GM19023 (cell line): ENCODE results near the gene TBC1D22B.

Experiments
- ATAC-seq: cut with Tn5 transposase; IDR thresholded peaks from one replicate; pipeline ENCODE4 v1.9.1; 2021; ENCODE audit warnings: mild to moderate bottlenecking, moderate library complexity; ENCODE audit not compliant: unreplicated experiment

The TBC1D22B gene, protein sequence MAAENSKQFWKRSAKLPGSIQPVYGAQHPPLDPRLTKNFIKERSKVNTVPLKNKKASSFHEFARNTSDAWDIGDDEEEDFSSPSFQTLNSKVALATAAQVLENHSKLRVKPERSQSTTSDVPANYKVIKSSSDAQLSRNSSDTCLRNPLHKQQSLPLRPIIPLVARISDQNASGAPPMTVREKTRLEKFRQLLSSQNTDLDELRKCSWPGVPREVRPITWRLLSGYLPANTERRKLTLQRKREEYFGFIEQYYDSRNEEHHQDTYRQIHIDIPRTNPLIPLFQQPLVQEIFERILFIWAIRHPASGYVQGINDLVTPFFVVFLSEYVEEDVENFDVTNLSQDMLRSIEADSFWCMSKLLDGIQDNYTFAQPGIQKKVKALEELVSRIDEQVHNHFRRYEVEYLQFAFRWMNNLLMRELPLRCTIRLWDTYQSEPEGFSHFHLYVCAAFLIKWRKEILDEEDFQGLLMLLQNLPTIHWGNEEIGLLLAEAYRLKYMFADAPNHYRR

DNA sequence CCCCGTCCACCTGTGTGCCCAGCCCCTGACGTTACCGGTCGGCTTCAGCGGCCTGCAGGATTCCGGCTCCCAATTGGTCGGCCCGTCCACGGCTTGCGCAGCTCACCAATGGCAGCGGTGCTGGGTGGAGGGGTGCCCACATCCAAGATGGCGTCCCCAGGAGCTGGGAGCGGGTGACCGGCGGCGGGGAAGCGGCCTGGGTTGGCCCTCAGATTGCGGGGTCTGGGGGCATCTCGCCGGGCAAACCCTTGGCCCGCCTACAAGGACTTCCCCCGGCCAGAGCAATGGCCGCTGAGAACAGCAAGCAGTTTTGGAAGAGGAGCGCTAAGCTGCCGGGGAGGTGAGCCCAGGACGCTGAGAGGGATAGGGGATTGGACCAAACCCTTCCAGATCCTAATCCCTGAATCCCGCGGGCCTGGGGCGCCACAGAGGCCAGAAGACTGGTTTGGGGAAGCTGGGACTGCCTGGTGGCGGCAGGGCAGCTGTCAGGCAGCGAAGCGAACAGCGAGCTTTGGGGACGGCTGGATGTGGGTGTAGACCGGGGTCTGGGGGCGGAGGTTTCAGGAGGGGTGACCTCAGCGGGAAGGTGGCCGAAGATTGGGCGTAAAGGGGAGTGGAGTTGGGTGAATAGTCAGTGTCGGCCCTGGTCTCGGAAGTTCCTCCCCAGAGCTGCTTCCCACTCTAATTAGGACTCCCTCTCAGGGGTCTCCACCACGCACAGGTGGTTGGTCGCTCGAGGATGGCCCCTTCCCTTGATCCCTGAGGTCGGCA lies at the start of gene TBC1D22B, which contains the start of gene TMEM217:
Gene TBC1D22B (plus strand): TSS at position 139 of the 771 bp plus-strand sequence. CDS start 146 bp downstream, at position 285.
Gene TMEM217 (minus strand): TSS at position 511 of the 771 bp plus-strand sequence. CDS start 39,114 bp downstream, outside the sequence.
- ATAC-seq, result peak; percentile 99

DNA sequence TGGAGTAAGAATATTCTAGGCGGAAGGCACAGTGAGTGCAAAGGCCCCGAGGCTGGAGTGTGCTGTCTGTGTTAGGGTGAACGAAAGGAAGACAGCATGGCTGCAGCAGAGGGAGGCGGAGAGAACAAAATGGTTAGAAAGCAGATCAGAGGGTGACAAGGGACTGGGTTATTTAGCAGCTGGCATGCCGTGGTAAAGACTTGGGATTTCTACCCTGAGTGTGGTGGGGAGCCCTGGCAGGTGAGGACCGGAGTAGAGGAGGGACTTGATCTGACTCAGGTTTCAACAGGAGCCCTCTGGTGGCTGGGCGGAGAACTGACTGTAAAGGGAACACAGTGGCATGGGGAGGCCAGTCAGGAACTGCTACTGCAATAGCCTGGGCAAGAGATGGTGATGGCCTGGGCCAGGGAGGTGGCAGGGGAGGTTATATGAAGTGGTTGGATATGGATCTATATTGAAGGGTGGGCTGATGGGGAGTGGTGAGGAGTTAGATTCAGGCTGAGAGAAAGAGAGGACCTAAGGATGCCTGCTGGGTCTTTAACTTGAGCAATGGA lies 49.6 kb upstream of the TBC1D22B start:
- no peak for ATAC-seq

DNA sequence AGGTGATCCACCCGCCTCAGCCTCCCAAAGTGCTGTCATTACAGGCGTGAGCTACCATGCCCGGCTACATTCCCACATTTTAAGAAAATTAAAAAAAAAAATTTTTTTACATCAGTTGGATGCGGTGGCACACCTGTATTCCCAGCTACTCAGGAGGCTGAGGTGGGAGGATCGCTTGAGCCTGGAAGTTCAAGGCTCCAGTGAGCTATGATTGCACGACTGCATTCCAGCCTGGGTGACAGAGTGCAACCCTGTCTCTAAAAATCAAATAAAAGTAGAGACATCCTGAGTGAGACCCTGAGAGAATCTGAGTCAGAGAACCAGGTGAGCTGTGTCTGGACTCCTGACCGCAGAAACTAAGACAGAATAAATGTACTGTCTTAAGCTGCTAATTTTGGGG lies 48.8 kb upstream of the TBC1D22B start:
- no peak for ATAC-seq

DNA sequence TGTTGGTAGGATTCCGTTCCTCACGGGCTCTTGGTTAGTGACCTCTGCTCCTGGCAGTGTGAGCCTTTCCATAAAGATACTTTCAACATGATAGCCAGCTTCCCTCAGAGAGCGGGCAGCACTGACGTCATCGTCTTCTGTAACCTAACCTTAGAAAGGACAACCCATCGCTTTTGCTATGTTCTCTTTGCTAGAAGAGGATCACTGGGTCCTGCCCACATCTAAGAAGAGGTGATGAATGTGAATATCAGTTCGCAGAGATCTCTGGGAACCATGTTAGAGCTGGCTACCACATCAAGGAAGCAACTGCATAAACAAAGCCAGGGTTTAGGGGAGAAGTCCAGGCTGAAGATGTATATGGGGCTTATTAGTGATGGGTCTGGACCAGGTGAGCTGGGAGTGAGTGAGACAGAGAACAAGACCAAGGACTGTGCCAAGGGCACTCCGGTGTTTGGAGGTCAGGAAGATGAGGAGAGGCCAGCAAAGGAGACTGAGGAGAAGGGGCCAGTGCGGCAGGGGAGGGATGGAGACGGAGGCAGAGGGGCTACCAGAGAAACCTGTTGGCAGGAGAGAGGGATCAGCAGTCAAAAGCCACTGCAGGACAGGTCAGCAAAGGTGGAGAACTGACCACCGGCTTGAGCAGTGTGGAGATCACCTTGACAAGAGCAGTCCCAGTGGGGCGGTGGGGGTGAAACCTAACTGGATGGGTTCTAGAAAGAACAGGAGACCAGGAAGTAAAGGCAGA lies 47.9 kb upstream of the TBC1D22B start:
- no peak for ATAC-seq

DNA sequence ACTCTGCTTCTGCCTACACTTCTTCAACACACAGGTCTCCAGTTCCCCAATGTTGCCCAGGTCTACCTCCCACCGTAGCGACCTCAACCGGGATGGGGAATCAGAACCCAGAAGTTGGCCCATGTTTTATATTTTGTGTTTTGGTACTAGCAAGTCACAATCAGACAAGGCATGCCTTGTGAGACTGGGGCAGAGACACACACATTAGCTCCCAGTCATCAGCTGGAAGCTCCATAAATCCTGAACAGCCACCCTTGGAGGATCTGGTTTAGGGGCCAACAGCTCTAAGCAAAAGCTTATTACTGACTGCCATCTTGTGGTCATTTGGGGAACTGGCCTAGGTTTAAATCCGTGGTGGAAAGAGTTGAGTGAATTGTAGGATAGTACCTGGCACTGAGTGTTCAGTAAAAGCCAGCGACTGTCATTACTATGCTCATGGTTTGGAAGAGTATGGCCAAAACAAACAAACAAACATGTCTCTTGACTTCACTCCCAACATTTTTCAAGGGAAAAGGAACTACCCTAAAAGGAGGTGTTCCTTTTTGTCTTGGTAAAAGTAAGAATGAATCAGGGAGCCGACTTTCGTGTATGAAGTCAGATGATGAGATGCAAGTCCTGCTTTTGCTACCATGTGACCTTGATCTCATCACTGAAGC lies 47.1 kb upstream of the TBC1D22B start:
- ATAC-seq, result no peak

DNA sequence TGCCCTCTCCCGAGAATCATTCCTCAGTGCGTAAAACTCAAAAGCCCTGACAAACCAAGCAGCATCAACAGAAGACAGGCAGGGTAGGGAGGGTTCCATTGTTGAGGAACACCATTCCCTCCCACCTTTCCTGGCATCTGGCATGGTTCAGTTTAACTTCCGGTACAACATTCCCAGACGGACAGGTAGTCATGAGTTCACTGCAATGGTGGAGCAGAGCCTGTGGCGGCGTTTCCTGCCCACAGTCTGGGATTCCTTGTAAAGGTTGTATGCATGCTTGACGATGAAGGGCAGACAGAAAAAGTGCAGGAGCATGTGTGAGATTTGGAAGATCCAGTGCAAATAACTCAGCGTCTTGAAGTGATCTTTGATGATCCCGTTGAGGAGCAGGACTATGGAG lies 45.3 kb upstream of the TBC1D22B start:
- ATAC-seq, result no peak

DNA sequence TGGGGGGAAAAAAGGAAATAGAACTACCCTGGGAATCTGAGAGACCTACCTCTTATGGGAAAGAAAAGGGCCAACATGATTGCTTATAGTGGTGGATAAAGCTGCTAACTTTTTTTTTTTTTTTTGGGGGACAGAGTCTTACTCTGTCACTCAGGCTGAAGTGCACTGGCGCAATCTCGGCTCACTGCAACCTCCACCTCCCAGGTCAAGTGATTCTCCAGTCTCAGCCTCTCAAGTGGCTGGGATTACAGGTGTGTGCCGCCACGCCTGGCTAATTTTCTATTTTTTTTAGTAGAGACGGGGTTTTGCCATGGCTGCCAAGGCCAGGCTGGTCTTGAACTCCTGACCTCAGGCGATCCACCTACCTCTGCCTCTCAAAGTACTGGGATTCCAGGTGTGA lies 39.5 kb upstream of the TBC1D22B start:
- no peak for ATAC-seq

DNA sequence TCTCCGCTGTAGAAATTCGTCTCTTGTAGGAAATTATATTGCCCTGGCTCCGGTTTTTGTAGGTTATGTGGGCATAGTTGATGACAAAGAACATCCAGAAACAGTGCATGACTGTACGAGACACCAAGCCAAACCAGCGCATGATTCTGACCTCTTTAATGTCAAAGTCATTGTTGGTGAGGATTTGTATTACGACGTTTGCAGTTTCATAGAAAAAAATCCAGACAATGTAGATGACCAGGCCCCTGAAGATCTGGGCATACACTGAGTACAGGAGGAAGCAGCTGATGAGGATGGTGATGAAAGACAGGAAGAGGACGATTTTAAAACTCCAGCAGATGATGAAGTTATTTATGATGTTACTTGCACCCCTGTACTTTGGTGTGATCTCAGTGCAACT lies 39.1 kb upstream of the TBC1D22B start:
- no peak for ATAC-seq

DNA sequence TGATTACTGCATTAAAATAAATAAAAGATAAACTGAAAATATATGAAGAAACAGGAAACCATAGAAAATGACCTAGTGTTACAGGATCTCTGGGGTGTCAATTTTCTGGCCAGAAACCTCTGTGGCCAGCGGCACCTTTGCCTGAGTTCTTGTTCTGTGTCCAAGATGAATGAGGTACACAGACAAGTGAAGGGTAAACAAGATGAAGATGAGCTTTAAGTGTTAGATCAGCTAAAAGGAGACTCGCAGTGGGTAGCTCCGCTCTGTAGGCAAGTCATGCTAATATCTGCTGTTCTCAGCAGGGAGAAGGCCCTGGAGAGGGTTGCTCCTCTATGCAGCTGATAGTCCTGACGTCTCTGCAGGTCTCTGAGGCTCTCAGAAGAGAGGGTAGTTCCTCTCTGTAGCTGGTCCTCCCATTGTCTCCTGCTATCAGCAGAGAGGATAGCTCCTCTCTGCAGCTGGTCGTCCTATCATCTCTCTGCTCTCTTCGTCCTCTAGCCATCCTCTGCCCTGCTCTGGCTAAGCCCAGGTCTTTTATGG lies 35.9 kb upstream of the TBC1D22B start:
- no peak for ATAC-seq

DNA sequence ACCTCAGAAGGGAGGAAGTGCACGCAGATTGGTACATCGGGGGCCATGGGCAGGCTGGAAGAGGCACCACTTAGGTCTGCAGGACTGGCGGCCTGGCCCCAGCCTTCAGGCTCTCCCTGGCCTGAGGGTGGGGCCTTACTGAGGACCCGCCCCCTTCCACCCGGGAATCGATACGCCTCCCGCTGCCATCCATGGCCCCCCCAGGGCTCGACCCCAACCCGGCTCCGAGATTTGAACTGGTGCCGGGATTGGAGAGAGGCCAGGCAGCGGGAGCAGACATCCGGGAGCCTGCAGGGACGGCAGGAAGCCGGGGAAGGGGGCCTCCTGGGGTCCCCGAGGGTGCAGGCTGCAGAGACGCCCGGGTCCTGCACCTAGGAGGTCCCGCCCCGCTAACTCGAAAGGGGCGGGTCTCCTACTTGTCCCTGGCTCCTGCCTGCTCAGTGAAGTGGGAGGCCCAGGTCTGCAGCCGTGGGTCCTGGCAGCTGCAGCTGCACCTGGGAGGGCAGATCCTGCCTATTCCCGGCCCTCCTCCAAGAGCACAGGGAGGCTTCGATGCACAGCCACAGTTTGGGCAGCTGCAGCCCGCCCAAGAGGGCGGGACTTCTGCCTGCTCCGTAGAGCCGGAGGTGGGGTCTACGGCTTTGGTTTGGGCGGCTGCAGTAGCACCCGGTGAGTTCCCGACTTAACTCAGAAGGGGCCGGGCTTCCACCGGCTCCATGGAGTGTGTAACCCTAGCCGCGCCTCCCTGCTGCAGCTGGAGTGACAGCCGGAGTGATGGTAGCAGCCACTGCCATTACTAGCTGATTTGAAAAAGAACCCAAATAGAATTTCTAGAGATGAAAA lies 35.2 kb upstream of the TBC1D22B start:
- ATAC-seq, result peak; percentile 93

DNA sequence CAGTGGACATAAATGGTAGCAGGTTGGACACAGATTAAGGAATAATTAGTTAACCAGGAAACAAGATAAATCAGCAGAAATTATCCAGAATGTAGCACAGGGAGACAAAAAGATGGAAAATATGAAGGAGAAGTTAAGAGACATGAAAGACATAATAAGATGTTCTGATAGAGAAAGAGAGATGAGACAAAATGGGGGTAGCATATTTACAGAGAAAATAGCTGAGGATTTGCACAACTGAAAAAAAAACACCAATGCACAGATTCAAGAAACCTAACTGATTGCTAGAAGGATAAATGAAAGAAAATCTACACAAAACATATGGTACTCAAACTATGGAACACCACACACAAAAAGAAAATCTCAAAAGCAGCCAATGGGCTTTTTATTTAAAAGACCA lies 34.6 kb upstream of the TBC1D22B start:
- no peak for ATAC-seq

DNA sequence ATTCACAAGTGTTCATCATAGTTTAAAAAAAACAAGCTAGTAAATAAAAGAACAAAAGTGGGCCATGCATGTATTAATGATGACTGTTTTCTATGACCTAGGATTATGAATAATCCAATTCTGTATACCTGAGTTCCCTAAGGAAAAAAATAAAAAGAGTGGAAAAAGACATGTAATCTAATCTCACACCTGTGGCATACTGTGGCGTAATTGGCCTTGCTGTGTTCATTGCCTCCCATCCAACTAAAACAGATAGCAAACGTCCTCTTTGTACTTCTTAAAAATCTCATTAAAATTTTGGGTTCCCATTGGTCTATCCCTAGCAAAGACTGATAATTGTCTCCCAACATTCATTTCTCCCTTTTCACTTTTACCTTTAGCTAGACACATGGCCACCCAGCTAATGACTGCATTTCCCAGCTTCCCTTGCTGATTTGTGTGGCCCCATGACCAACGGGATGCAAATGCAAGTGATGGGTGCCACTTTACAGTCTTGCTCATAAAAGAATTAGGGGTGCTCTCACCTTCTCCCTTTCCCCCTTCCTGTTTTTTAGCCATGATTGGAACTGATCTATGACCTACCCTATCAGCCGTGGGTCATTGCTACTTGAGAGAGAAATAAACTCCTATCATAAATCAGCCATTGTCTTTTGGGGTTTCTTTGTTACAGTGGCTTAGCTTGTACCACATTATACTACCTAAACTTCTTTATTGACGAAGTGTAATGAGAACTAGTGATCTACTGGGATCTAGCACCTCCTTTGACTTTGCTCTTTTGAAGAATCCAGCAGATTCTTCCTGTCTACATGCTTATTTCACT lies 32.0 kb upstream of the TBC1D22B start:
- no peak for ATAC-seq

DNA sequence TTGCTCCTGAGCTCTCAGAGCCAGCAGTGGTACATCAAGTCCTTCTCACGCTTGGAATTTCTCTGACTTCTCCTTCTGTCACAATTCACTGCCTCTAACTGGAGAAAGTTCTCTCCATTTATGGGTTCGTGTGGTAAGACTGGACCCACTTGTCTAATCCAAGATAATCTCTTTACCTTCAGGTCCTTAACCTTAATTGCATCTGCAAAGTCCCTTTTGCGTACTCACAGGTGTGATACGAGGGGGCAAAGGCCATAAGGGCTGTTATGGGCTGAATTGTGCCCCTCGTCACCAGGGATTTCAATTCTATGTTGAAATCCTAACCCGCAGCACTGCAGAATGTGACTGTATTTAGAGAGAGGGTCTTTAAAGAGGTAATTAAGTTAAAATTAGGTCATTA lies 27.5 kb upstream of the TBC1D22B start:
- no peak for ATAC-seq

DNA sequence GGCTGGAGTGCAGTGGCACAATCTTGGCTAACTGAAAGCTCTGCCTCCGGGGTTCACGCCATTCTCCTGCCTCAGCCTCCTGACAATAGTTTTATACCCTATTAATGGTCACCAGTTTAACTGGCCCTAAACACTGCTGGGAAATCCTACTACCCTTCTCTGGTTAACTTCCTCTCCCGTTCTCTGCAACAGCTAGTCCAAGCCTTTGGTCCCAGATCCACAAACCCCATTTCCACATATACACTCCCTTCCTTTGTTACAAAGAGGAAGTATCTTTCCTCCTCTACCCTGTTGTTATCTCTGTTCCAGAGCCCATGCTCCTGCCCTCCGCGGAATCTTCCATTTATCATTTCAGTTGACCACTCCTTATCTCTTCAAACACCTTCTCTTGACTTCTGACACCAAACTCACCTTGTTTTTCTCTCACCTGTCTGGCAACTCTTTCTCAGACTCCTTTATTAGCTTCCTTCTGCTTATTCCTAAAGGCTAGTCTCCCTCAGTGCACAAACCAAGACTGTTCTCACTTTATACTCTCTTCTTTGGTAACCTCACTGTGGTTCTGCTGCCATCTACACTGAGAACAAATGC lies 25.0 kb upstream of the TBC1D22B start:
- no peak for ATAC-seq

DNA sequence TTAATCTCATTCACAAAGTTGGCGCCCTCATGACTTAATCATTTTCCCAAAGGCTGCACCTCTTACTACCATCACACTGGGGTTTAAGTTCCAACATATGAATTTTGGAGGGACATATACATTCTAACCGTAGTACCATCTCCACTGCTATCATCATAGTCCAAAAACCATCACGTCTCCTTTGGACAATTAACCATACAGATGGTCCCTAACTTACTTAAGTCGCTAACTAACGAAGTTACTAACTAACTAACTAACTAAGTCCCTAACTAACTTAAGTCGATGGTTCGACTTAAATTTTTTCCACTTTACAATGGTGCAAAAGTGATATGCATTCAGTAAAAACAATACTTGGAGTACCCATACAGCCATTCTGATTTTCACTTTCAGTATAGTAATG lies 24.0 kb upstream of the TBC1D22B start:
- ATAC-seq, result no peak

DNA sequence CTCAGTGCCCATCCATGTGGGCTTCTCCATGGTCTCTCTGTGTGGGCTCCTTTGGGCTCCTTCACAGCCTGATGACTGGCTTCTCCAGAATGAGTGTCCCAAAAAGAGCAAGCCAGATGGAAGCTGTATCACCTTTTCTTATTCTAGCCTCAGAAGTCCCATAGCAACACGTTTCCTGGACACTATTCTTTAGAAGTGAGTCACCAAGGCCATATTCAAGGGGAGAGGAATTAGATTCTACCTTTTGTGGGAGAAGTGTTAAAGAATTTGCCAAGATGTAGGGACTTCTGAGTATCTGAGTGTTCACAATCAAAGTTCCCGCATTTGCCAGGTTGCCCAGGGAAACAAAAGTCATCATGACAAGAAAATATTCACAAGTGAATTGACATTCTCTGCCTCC lies 20.7 kb upstream of the TBC1D22B start:
- no peak for ATAC-seq

DNA sequence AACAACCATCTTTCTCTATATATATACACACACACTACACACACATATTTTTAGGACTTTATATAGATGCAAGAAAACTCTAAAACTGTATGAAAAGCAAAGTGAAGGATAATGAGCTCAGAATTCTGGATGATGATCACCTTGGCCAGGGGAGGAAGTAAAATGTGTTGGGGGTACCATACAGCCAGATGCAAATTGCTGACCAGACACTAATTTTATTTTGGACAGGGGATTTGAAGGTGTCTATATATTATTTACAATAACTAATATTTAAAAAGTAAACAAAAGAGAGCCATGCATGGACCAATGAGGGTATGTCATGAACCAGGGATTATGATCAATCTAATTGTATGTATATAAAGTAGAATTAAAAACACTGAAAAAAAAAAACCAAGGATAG lies 19.8 kb upstream of the TBC1D22B start:
- ATAC-seq, result no peak

DNA sequence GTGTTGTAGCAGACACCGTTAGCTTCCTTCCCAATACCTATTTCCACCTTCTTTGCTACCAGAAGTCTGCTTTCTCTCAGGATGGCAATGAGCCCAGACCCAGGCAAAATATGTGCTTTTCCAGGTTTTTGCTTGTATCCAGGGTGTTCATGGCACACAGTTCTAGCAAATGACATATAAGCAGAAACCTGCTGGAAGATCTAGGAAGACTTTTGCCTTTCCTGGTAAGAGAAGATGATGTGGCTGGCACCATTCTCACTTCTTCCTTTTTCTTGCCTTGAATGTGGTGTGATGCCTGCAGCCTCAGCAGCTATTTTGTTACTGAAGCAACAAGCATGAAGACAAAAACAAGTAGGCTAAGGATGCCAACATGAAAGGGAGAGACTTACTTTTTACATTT lies 19.2 kb upstream of the TBC1D22B start:
- ATAC-seq, result no peak
